Osteoblast (primary cell): Measurements from ENCODE around the gene CD300LB. TPM values are rescaled to one million over a fixed set of nuclear protein-coding genes. Genes with fewer than 3 reads are reported as not detected.

Source experiments
- DNase-seq: peaks from one replicate; pipeline ENCODE4 v3.0.0; 2011; ENCODE audit warnings: low spot score, mixed read lengths; ENCODE audit not compliant: insufficient read length; ENCODE audit errors: missing footprints
- H2AFZ ChIP-seq: 2 replicates; pipeline ENCODE4 v1.6.0; 2011; ENCODE audit warnings: mild to moderate bottlenecking, low read length
- H3K27ac ChIP-seq: 2 replicates; pipeline ENCODE4 v1.5.1; 2011; ENCODE audit warnings: mild to moderate bottlenecking, low read depth, low read length, moderate library complexity
- H3K27me3 ChIP-seq: 2 replicates; pipeline ENCODE4 v1.6.0; 2012; ENCODE audit warnings: mild to moderate bottlenecking, control low read depth, inconsistent platforms, low read length, moderate library complexity; ENCODE audit not compliant: insufficient read depth
- H3K36me3 ChIP-seq: 2 replicates; pipeline ENCODE4 v1.5.1; 2011; ENCODE audit warnings: mild to moderate bottlenecking, low read length, control low read depth, moderate library complexity; ENCODE audit not compliant: insufficient read depth
- H3K4me1 ChIP-seq: 2 replicates; pipeline ENCODE4 v1.5.1; 2011; ENCODE audit warnings: mild to moderate bottlenecking, low read length, control low read depth, moderate library complexity; ENCODE audit not compliant: insufficient read depth
- H3K4me2 ChIP-seq: 2 replicates; pipeline ENCODE4 v1.6.0; 2011; ENCODE audit warnings: mild to moderate bottlenecking, low read length; ENCODE audit not compliant: insufficient read depth
- H3K4me3 ChIP-seq: fragments of 200-600 bp; sonication (generic); 3 replicates; pipeline ENCODE4 v1.5.1; 2012; ENCODE audit warnings: mild to moderate bottlenecking, low read length, inconsistent platforms; ENCODE audit not compliant: insufficient read depth
- H3K79me2 ChIP-seq: 2 replicates; pipeline ENCODE4 v1.6.0; 2012; ENCODE audit warnings: mild to moderate bottlenecking, low read length, control low read depth, inconsistent platforms; ENCODE audit not compliant: insufficient read depth
- H3K9me3 ChIP-seq: 2 replicates; pipeline ENCODE4 v1.5.1; 2011; ENCODE audit warnings: low read depth, low read length, control low read depth
- H4K20me1 ChIP-seq: 2 replicates; pipeline ENCODE4 v1.6.0; 2012; ENCODE audit warnings: mild to moderate bottlenecking, low read length, control low read depth; ENCODE audit not compliant: insufficient read depth
- CTCF ChIP-seq: IDR thresholded peaks from 2 replicates; pipeline ENCODE4 v1.5.1; 2011; ENCODE audit warnings: mild to moderate bottlenecking, low read depth, low read length, moderate library complexity; ENCODE audit errors: extremely low read depth
- total RNA-seq: library from RNA; depleted of rRNA; stranded (reverse); fragments of >200 nt; gene quantifications from 2 replicates; pipeline ENCODE4 v1.2.3, GENCODE V29; 2012

CD300LB gene
- total RNA-seq, 1 donor = not detected

GRCh38 chr17:74573169-74573568 is 41.9 kb upstream of the CD300LB start:
- Histone ChIP-seq H3K4me2 (no peak overlapping the region), H3K27ac (no peak overlapping the region), H2AFZ (no peak overlapping the region), H3K9me3 (peaks cover 4% of the 10 kb centered on the region), H3K4me3 (no peak overlapping the region), H3K27me3 (peaks cover 5% of the 10 kb centered on the region), H3K36me3 (no peaks in the 10 kb centered on the region), H3K79me2 (no peaks in the 10 kb centered on the region), H3K4me1 (peaks cover 18% of the 10 kb centered on the region), H4K20me1 (no peaks in the 10 kb centered on the region)
- DNase-seq = no peak
- peak; percentile 9 for TF ChIP-seq CTCF

GRCh38 chr17:74571621-74572270 is 40.5 kb upstream of the CD300LB start:
- DNase-seq = no peak
- Histone ChIP-seq H3K36me3 (no peaks in the 10 kb centered on the region), H3K4me2 (no peak overlapping the region), H2AFZ (no peak overlapping the region), H3K9me3 (peaks cover 4% of the 10 kb centered on the region), H3K27ac (no peak overlapping the region), H3K79me2 (no peaks in the 10 kb centered on the region), H3K4me1 (peaks cover 22% of the 10 kb centered on the region), H3K4me3 (no peak overlapping the region), H3K27me3 (peaks cover 5% of the 10 kb centered on the region), H4K20me1 (no peaks in the 10 kb centered on the region)
- no peak for TF ChIP-seq CTCF

- H3K27ac ChIP-seq = peak overlapping the region; percentile 83
- no peaks in the 10 kb centered on the region for H4K20me1 ChIP-seq
- H3K4me3 ChIP-seq = no peak overlapping the region
- H3K36me3 ChIP-seq = no peaks in the 10 kb centered on the region
- DNase-seq = peak; percentile 92
- peaks cover 4% of the 10 kb centered on the region for H3K9me3 ChIP-seq
- peaks cover 11% of the 10 kb centered on the region for H3K27me3 ChIP-seq
- H3K79me2 ChIP-seq = no peaks in the 10 kb centered on the region
- H2AFZ ChIP-seq = peak overlapping the region; percentile 57
- no peak for TF ChIP-seq CTCF
- peak overlapping the region; percentile 48 for H3K4me2 ChIP-seq
- H3K4me1 ChIP-seq = peaks cover 22% of the 10 kb centered on the region
Observed at GRCh38 chr17:74569020-74570003, 38.0 kb upstream of the CD300LB start.
